HEK293 (cell line): ENCODE data around the gene GDPGP1.

Experiments used
- ATF2 ChIP-seq: fragments of 450-650 bp; formaldehyde crosslinking; IDR thresholded peaks from 2 replicates; pipeline ENCODE4 v1.5.1; 2016; ENCODE audit warnings: missing biosample characterization, missing genetic modification characterization, low read depth
- CTCF ChIP-seq: fragments of 450-650 bp; formaldehyde crosslinking; IDR thresholded peaks from 2 replicates; pipeline ENCODE4 v1.5.1; 2016; ENCODE audit warnings: missing biosample characterization, missing genetic modification characterization
- ELK4 ChIP-seq: IDR thresholded peaks from 2 replicates; pipeline ENCODE4 v1.6.1; 2011; ENCODE audit warnings: mild to moderate bottlenecking, low read depth, low read length, borderline replicate concordance
- REPIN1 ChIP-seq: fragments of 450-650 bp; formaldehyde crosslinking; IDR thresholded peaks from 2 replicates; pipeline ENCODE4 v1.5.1; 2017; ENCODE audit warnings: missing biosample characterization, missing genetic modification characterization, low read depth
- REST ChIP-seq: fragments of 450-650 bp; formaldehyde crosslinking; IDR thresholded peaks from 2 replicates; pipeline ENCODE4 v1.5.1; 2016; ENCODE audit warnings: missing biosample characterization, missing genetic modification characterization
- YY1 ChIP-seq: fragments of 450-650 bp; formaldehyde crosslinking; IDR thresholded peaks from 2 replicates; pipeline ENCODE4 v1.5.1; 2018; ENCODE audit warnings: missing biosample characterization, missing genetic modification characterization
- ZBTB7A ChIP-seq: fragments of 450-650 bp; formaldehyde crosslinking; IDR thresholded peaks from 2 replicates; pipeline ENCODE4 v1.5.1; 2016; ENCODE audit warnings: low read depth, missing biosample characterization, missing genetic modification characterization
- ZNF223 ChIP-seq: fragments of 450-650 bp; formaldehyde crosslinking; IDR thresholded peaks from 2 replicates; pipeline ENCODE4 v1.5.1; 2016; ENCODE audit warnings: missing biosample characterization, missing genetic modification characterization
- ZNF324 ChIP-seq: fragments of 450-650 bp; formaldehyde crosslinking; IDR thresholded peaks from 2 replicates; pipeline ENCODE4 v1.5.1; 2016; ENCODE audit warnings: missing biosample characterization, missing genetic modification characterization
- ZNF394 ChIP-seq: fragments of 450-650 bp; formaldehyde crosslinking; IDR thresholded peaks from 2 replicates; pipeline ENCODE4 v1.5.1; 2016; ENCODE audit warnings: missing biosample characterization, missing genetic modification characterization, mild to moderate bottlenecking, moderate library complexity, borderline replicate concordance
- ZNF510 ChIP-seq: fragments of 450-650 bp; formaldehyde crosslinking; IDR thresholded peaks from 2 replicates; pipeline ENCODE4 v1.5.1; 2018; ENCODE audit warnings: mild to moderate bottlenecking, missing genetic modification characterization, missing biosample characterization; ENCODE audit not compliant: insufficient replicate concordance
- ZNF596 ChIP-seq: fragments of 450-650 bp; IDR thresholded peaks from 2 replicates; pipeline ENCODE4 v1.5.0; 2018; ENCODE audit warnings: missing biosample characterization, mild to moderate bottlenecking, missing genetic modification characterization, moderate library complexity
- ZNF664 ChIP-seq: fragments of 450-650 bp; formaldehyde crosslinking; IDR thresholded peaks from 2 replicates; pipeline ENCODE4 v1.5.1; 2016; ENCODE audit warnings: missing biosample characterization, missing genetic modification characterization

GRCh38 chr15:90287946-90288345, 53.9 kb downstream of the GDPGP1 start:
- TF ChIP-seq REST (tag by site-specific recombination), result no peak
- no peak for TF ChIP-seq CTCF (tag by site-specific recombination)
- no peak for TF ChIP-seq ELK4
- no peak for TF ChIP-seq ZBTB7A (tag by site-specific recombination)
- TF ChIP-seq ZNF324, result no peak
- TF ChIP-seq ZNF394 (tag by site-specific recombination), result no peak
- no peak for TF ChIP-seq ATF2 (tag by site-specific recombination)
- TF ChIP-seq ZNF596 (tag by site-specific recombination), result no peak
- TF ChIP-seq ZNF664 (tag by site-specific recombination), result no peak
- no peak for TF ChIP-seq YY1
- no peak for TF ChIP-seq REPIN1 (tag by site-specific recombination)
- TF ChIP-seq ZNF223 (tag by site-specific recombination), result no peak
- no peak for TF ChIP-seq ZNF510 (tag by site-specific recombination)
